ENCODE results near the gene L3MBTL3. TPM values are rescaled to one million over a fixed set of nuclear protein-coding genes. Genes with fewer than 3 reads are reported as not detected.

Gene L3MBTL3
- total RNA-seq, 1 experiment from 2014 or later = 12.3 TPM

GRCh38 chr6:130070326-130070725, 51.9 kb downstream of the L3MBTL3 start:
- Histone ChIP-seq H3K27me3 (replicated peaks) (no peaks in the 10 kb centered on the region), H3K4me3 (no peak overlapping the region), H3K9me3 (replicated peaks) (no peaks in the 10 kb centered on the region), H3K36me3 (peaks cover 14% of the 10 kb centered on the region), H3K27ac (no peak overlapping the region), H3K4me1 (replicated peaks) (no peaks in the 10 kb centered on the region)
- no peak for DNase-seq (ENCODE audit: low read depth in 1 of 2, low spot score in 2 of 2)

- Histone ChIP-seq H3K9me3 (replicated peaks) (no peaks in the 10 kb centered on the region), H3K27ac (no peak overlapping the region), H3K4me3 (no peak overlapping the region), H3K27me3 (replicated peaks) (no peaks in the 10 kb centered on the region), H3K36me3 (peaks cover 14% of the 10 kb centered on the region), H3K4me1 (replicated peaks) (no peaks in the 10 kb centered on the region)
- no peak for DNase-seq (ENCODE audit: low read depth in 1 of 2, low spot score in 2 of 2)
Observed at GRCh38 chr6:130070792-130071191, 52.4 kb downstream of the L3MBTL3 start.

GRCh38 chr6:130075879-130076460, 57.6 kb downstream of the L3MBTL3 start:
- peaks cover 7% of the 10 kb centered on the region; the same call in 1 of the 2 replicates for H3K36me3 ChIP-seq
- no peaks in the 10 kb centered on the region for H3K4me1 ChIP-seq (replicated peaks)
- no peak overlapping the region for H3K4me3 ChIP-seq
- DNase-seq (ENCODE audit: low read depth in 1 of 2, low spot score in 2 of 2) = no peak
- H3K27ac ChIP-seq = no peak overlapping the region
- no peaks in the 10 kb centered on the region for H3K9me3 ChIP-seq (replicated peaks)
- no peaks in the 10 kb centered on the region for H3K27me3 ChIP-seq (replicated peaks)

GRCh38 chr6:130076512-130076911, 58.1 kb downstream of the L3MBTL3 start:
- Histone ChIP-seq H3K9me3 (replicated peaks) (no peaks in the 10 kb centered on the region), H3K27ac (no peak overlapping the region), H3K27me3 (replicated peaks) (no peaks in the 10 kb centered on the region), H3K4me3 (no peak overlapping the region), H3K4me1 (replicated peaks) (no peaks in the 10 kb centered on the region), H3K36me3 (0 out of 2 replicates have a peak, but pooled peaks cover 5% of the 10 kb centered on the region)
- DNase-seq (ENCODE audit: low read depth in 1 of 2, low spot score in 2 of 2) = no peak

GRCh38 chr6:130090796-130091195, 72.4 kb downstream of the L3MBTL3 start:
- no peaks in the 10 kb centered on the region for H3K27me3 ChIP-seq (replicated peaks)
- DNase-seq (ENCODE audit: low read depth in 1 of 2, low spot score in 2 of 2) = no peak
- no peak overlapping the region for H3K27ac ChIP-seq
- H3K4me3 ChIP-seq = no peak overlapping the region
- peaks cover 4% of the 10 kb centered on the region; the same call in 1 of the 2 replicates for H3K36me3 ChIP-seq
- H3K4me1 ChIP-seq (replicated peaks) = no peaks in the 10 kb centered on the region
- no peaks in the 10 kb centered on the region for H3K9me3 ChIP-seq (replicated peaks)

- no peak overlapping the region for H3K27ac ChIP-seq
- DNase-seq (ENCODE audit: low read depth in 1 of 2, low spot score in 2 of 2) = no peak
Observed at GRCh38 chr6:130093546-130093945, 75.2 kb downstream of the L3MBTL3 start.

GRCh38 chr6:130098317-130098716, 79.9 kb downstream of the L3MBTL3 start:
- Histone ChIP-seq H3K27me3 (replicated peaks) (no peaks in the 10 kb centered on the region), H3K36me3 (no peaks in the 10 kb centered on the region; the same call in 1 of the 2 replicates), H3K27ac (no peak overlapping the region), H3K4me1 (replicated peaks) (no peaks in the 10 kb centered on the region), H3K9me3 (replicated peaks) (no peaks in the 10 kb centered on the region), H3K4me3 (no peak overlapping the region)
- DNase-seq (ENCODE audit: low read depth in 1 of 2, low spot score in 2 of 2) = no peak

More at GRCh38 chr6:130093546-130093945, 75.2 kb downstream of the L3MBTL3 start:
- H3K4me1 ChIP-seq (replicated peaks) = no peaks in the 10 kb centered on the region
- H3K36me3 ChIP-seq = peaks cover 4% of the 10 kb centered on the region
- no peaks in the 10 kb centered on the region for H3K27me3 ChIP-seq (replicated peaks)
- no peaks in the 10 kb centered on the region for H3K9me3 ChIP-seq (replicated peaks)
- H3K4me3 ChIP-seq = no peak overlapping the region

- H3K36me3 ChIP-seq = no peaks in the 10 kb centered on the region; the same call in none of the 2 replicates
- H3K4me1 ChIP-seq (replicated peaks) = no peaks in the 10 kb centered on the region
- no peaks in the 10 kb centered on the region for H3K9me3 ChIP-seq (replicated peaks)
- no peak overlapping the region for H3K4me3 ChIP-seq
- DNase-seq (ENCODE audit: low read depth in 1 of 2, low spot score in 2 of 2) = no peak
- no peaks in the 10 kb centered on the region for H3K27me3 ChIP-seq (replicated peaks)
- H3K27ac ChIP-seq = no peak overlapping the region
Observed at GRCh38 chr6:130099119-130099518, 80.7 kb downstream of the L3MBTL3 start.

- Histone ChIP-seq H3K27ac (no peak overlapping the region), H3K27me3 (replicated peaks) (no peaks in the 10 kb centered on the region), H3K36me3 (no peaks in the 10 kb centered on the region; the same call in none of the 2 replicates), H3K9me3 (replicated peaks) (no peaks in the 10 kb centered on the region; the same call in 1 of the 2 replicates), H3K4me3 (no peak overlapping the region), H3K4me1 (replicated peaks) (no peaks in the 10 kb centered on the region)
- DNase-seq (ENCODE audit: low read depth in 1 of 2, low spot score in 2 of 2) = no peak
Observed at GRCh38 chr6:130105996-130106704, 87.8 kb downstream of the L3MBTL3 start.

GRCh38 chr6:130107710-130108109, 89.3 kb downstream of the L3MBTL3 start:
- Histone ChIP-seq H3K36me3 (no peaks in the 10 kb centered on the region; the same call in none of the 2 replicates), H3K9me3 (replicated peaks) (no peaks in the 10 kb centered on the region; the same call in 1 of the 2 replicates), H3K4me1 (replicated peaks) (no peaks in the 10 kb centered on the region), H3K27ac (no peak overlapping the region), H3K27me3 (replicated peaks) (no peaks in the 10 kb centered on the region), H3K4me3 (no peak overlapping the region)
- no peak for DNase-seq (ENCODE audit: low read depth in 1 of 2, low spot score in 2 of 2)

- no peaks in the 10 kb centered on the region; the same call in 1 of the 2 replicates for H3K36me3 ChIP-seq
- H3K4me1 ChIP-seq (replicated peaks) = no peaks in the 10 kb centered on the region
- H3K27me3 ChIP-seq (replicated peaks) = no peaks in the 10 kb centered on the region
- DNase-seq (ENCODE audit: low read depth in 1 of 2, low spot score in 2 of 2) = no peak
- H3K4me3 ChIP-seq = no peak overlapping the region
- H3K27ac ChIP-seq = no peak overlapping the region
- H3K9me3 ChIP-seq (replicated peaks) = no peaks in the 10 kb centered on the region; the same call in 1 of the 2 replicates
Observed at GRCh38 chr6:130111031-130111430, 92.7 kb downstream of the L3MBTL3 start.

GRCh38 chr6:130113201-130113710, 94.9 kb downstream of the L3MBTL3 start:
- no peaks in the 10 kb centered on the region for H3K4me1 ChIP-seq (replicated peaks)
- no peak overlapping the region for H3K4me3 ChIP-seq
- no peak for DNase-seq (ENCODE audit: low read depth in 1 of 2, low spot score in 2 of 2)
- H3K9me3 ChIP-seq (replicated peaks) = no peaks in the 10 kb centered on the region
- H3K27ac ChIP-seq = no peak overlapping the region
- no peaks in the 10 kb centered on the region for H3K27me3 ChIP-seq (replicated peaks)
- no peaks in the 10 kb centered on the region for H3K36me3 ChIP-seq

- no peak overlapping the region for H3K4me3 ChIP-seq
- no peak for DNase-seq (ENCODE audit: low read depth in 1 of 2, low spot score in 2 of 2)
- H3K4me1 ChIP-seq (replicated peaks) = no peaks in the 10 kb centered on the region
- no peaks in the 10 kb centered on the region for H3K9me3 ChIP-seq (replicated peaks)
- no peaks in the 10 kb centered on the region for H3K27me3 ChIP-seq (replicated peaks)
- H3K27ac ChIP-seq = no peak overlapping the region
- H3K36me3 ChIP-seq = no peaks in the 10 kb centered on the region
Observed at GRCh38 chr6:130115036-130115435, 96.7 kb downstream of the L3MBTL3 start.

- H3K4me3 ChIP-seq = no peak overlapping the region
- no peak overlapping the region for H3K27ac ChIP-seq
- H3K9me3 ChIP-seq (replicated peaks) = no peaks in the 10 kb centered on the region
- no peaks in the 10 kb centered on the region for H3K36me3 ChIP-seq
- H3K27me3 ChIP-seq (replicated peaks) = no peaks in the 10 kb centered on the region
- no peaks in the 10 kb centered on the region for H3K4me1 ChIP-seq (replicated peaks)
- DNase-seq (ENCODE audit: low read depth in 1 of 2, low spot score in 2 of 2) = no peak
Observed at GRCh38 chr6:130116273-130116672, 97.9 kb downstream of the L3MBTL3 start.
